CD8-positive, alpha-beta memory T cell (primary cell): ENCODE measurements around the gene ZNF285. TPM values are rescaled to one million over a fixed set of nuclear protein-coding genes. Genes with fewer than 3 reads are reported as not detected.
"Not testable (repeated sequence)": the region's sequence is repeated elsewhere in the genome, so short reads cannot be mapped to it uniquely, and the experiment has no call there.

Source experiments
- CTCF ChIA-PET: fragments of 350-600 bp; sonication (Branson Sonifier 250); formaldehyde crosslinking; loops from one replicate; lab custom pipeline; 2021; ENCODE audit warnings: antibody characterized with exemption; lab: Charles Lee
- POLR2A ChIA-PET: fragments of 350-600 bp; sonication (Branson Sonifier 250); formaldehyde crosslinking; loops from one replicate; lab custom pipeline; 2021; ENCODE audit warnings: antibody characterized with exemption; lab: Charles Lee
- DNase-seq, 5 donors: peaks; one replicate each; pipeline versions ENCODE4 v3.0.0 to v3.0.0-alpha.2; 2020 to 2022; ENCODE audit warnings: mixed read lengths in 1 of 5
- H3K27ac ChIP-seq: one replicate; pipeline ENCODE4 v1.7.0; 2013; ENCODE audit warnings: low read depth, mild to moderate bottlenecking, low read length, moderate library complexity
- H3K27me3 ChIP-seq: 2 replicates; pipeline ENCODE4 v1.7.0; 2013; ENCODE audit warnings: low read length, mild to moderate bottlenecking; ENCODE audit not compliant: insufficient read depth, poor library complexity, severe bottlenecking
- H3K36me3 ChIP-seq: 2 replicates; pipeline ENCODE4 v1.7.0; 2013; ENCODE audit warnings: mild to moderate bottlenecking, low read length, moderate library complexity; ENCODE audit not compliant: insufficient read depth
- H3K4me1 ChIP-seq: 2 replicates; pipeline ENCODE4 v1.7.0; 2013; ENCODE audit warnings: mild to moderate bottlenecking, low read length, moderate library complexity; ENCODE audit not compliant: insufficient read depth
- H3K4me3 ChIP-seq: 2 replicates; pipeline ENCODE4 v1.7.0; 2013; ENCODE audit warnings: mild to moderate bottlenecking, low read length
- H3K9me3 ChIP-seq: 2 replicates; pipeline ENCODE4 v1.7.0; 2013; ENCODE audit warnings: mild to moderate bottlenecking, low read length
- H3K27ac Mint-ChIP-seq, 8 donors: one replicate each; pipeline ENCODE4 v1.8.0; 2020 to 2021; ENCODE audit warnings: mixed read lengths in 8 of 8, mild to moderate bottlenecking in 6 of 8, inconsistent platforms in 3 of 8, moderate library complexity in 3 of 8
- H3K27me3 Mint-ChIP-seq, 2 donors: one replicate each; pipeline ENCODE4 v1.8.0; 2020 to 2021; ENCODE audit warnings: mixed read lengths in 2 of 2, mild to moderate bottlenecking in 1 of 2, moderate library complexity in 1 of 2
- H3K36me3 Mint-ChIP-seq, 3 donors: one replicate each; pipeline ENCODE4 v1.8.0; 2020 to 2021; ENCODE audit warnings: mixed read lengths in 3 of 3, inconsistent platforms in 1 of 3, mild to moderate bottlenecking in 1 of 3
- H3K4me1 Mint-ChIP-seq, 3 donors: one replicate each; pipeline ENCODE4 v1.8.0; 2020 to 2021; ENCODE audit warnings: mixed read lengths in 3 of 3, inconsistent platforms in 1 of 3, mild to moderate bottlenecking in 1 of 3
- H3K4me3 Mint-ChIP-seq, 7 donors: one replicate each; pipeline ENCODE4 v1.8.0; 2020 to 2021; ENCODE audit warnings: mixed read lengths in 7 of 7, mild to moderate bottlenecking in 6 of 7, moderate library complexity in 4 of 7, inconsistent platforms in 2 of 7
- H3K9me3 Mint-ChIP-seq, 5 donors: one replicate each; pipeline ENCODE4 v1.8.0; 2020 to 2022; ENCODE audit warnings: mixed read lengths in 5 of 5, mild to moderate bottlenecking in 3 of 5, moderate library complexity in 2 of 5, inconsistent platforms in 1 of 5
- polyA plus RNA-seq: library from polyadenylated mRNA; unstranded; fragments of 300-500 nt; fragmentation: Illumina TruSeq; gene quantifications from one replicate; pipeline ENCODE4 v1.2.3, GENCODE V29; 2021
- total RNA-seq, 2 experiments: library from RNA; stranded (reverse); gene quantifications; one replicate each; pipeline ENCODE4 v1.2.3, GENCODE V29; 2021

The ZNF285 gene
- total RNA-seq (1 to 10 TPM in 1 of 2 experiments, under 1 TPM in 1; 0.64 to 1.0 TPM), polyA plus RNA-seq (1.4 TPM)

GRCh38 chr19:44401139-44402115, at the start of gene ZNF285:
ZNF285 (minus strand) TSS chr19:44401608; CDS start chr19:44397213, 4,395 bp downstream.
- peak; percentile 19 to 80 (median 64) for DNase-seq
- POLR2A ChIA-PET: no interaction called here
- peaks cover 42 to 68% (median 48%) of the 10 kb centered on the region in 5 donors for H3K9me3 Mint-ChIP-seq
- Histone ChIP-seq H3K4me3 (peak within 1 kb of the TSS; percentile 63), H3K4me1 (no peaks in the 10 kb centered on the region), H3K36me3 (no peaks in the 10 kb centered on the region), H3K27me3 (no peaks in the 10 kb centered on the region), H3K27ac (no peak within 1 kb of the TSS), H3K9me3 (peaks cover 4% of the 10 kb centered on the region)
- peaks cover 6 to 12% (median 9%) of the 10 kb centered on the region in 3 donors for H3K4me1 Mint-ChIP-seq
- H3K36me3 Mint-ChIP-seq: peaks cover 3 to 32% (median 20%) of the 10 kb centered on the region in 3 donors
- H3K27me3 Mint-ChIP-seq: peaks cover 2 to 4% of the 10 kb centered on the region in 2 donors
- H3K4me3 Mint-ChIP-seq: peak within 1 kb of the TSS; percentile 81 to 94 (median 84)
- CTCF ChIA-PET: no interaction called here
- peak within 1 kb of the TSS in 3 of 8 donors; percentile 2 to 85 (median 84) for H3K27ac Mint-ChIP-seq

DNA sequence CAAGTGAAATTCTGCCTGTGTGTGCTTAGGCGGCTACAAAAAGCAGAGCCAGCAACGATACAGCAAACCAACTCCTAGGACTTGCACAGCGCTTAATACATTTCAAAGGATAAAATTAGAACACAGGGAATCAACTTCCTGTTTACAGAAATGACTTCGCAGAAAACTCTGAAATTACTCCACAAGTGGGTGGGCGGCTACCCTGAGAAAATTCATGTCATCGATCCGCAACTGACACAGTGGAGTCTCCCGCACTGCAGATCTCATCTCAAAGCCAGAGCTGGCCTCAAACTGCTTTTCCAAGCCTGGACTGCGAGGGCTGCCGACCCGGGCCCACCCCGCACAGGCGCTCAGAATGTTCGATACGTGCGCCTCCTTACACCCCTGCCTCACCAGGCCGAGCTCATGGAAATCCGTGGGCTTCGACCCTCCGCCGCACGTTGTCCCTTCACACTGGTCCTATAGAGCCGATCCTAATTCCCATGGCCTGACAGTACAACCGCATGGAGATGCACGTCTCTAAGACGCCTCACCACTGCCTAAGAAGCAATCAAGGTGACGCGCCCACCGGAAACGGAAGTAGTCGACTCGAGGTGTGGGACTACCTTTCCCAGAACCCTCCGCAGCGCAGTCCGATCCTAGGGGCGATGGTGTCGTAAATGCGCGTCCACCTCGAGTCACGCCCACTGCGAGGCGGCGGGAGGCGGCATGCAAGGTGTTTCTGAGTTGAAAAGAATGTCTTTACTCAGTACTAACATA, 46.7 kb upstream of the ZNF285 start, which contains the start of gene ZNF229:
TSS of gene ZNF229 (minus strand) at position 557 of the 759 bp plus-strand sequence. CDS start 5,625 bp downstream, outside the sequence.
- Mint-ChIP-seq H3K4me3 (peak within 1 kb of the TSS in 6 of 7 donors; percentile 66 to 85 (median 82)), H3K9me3 (peaks cover 75 to 94% (median 89%) of the 10 kb centered on the region in 5 donors), H3K4me1 (peaks cover 6 to 16% (median 11%) of the 10 kb centered on the region in 3 donors), H3K36me3 (peaks cover 6 to 56% (median 54%) of the 10 kb centered on the region in 3 donors), H3K27ac (peak within 1 kb of the TSS in 2 of 8 donors; percentile 48 to 65), H3K27me3 (peaks cover 19% of the 10 kb centered on the region in 2 donors)
- Histone ChIP-seq H3K27me3 (no peaks in the 10 kb centered on the region), H3K27ac (no peak within 1 kb of the TSS), H3K4me1 (no peaks in the 10 kb centered on the region), H3K4me3 (peak within 1 kb of the TSS; percentile 59), H3K9me3 (peaks cover 17% of the 10 kb centered on the region), H3K36me3 (no peaks in the 10 kb centered on the region)
- ChIA-PET POLR2A (no interaction called here), CTCF (no interaction called here)
- DNase-seq: peak; percentile 5 to 77 (median 48)

DNA sequence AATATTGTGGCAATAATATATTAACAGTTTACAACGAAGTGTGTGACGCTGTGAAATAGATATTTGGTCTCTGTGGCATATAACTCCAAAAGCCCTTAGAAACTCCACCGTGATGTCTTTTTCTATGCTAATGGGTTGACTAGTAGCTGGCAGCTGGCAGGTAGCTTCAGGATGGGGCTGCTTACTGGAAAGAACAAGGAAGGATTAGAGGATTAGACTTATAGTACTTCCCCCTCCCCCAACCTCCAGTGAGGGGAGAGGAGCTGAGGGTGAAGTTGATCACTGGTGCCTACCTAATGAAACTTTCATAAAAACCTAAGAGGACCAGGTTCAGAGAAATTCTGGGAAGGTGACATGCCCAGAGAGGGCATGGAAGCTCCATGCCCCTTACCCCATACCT, 37.0 kb upstream of the ZNF285 start:
- H3K4me1 Mint-ChIP-seq: no peaks in the 10 kb centered on the region
- H3K36me3 Mint-ChIP-seq: peaks cover 1 to 44% (median 38%) of the 10 kb centered on the region in 3 donors
- ChIA-PET CTCF (no interaction called here), POLR2A (no interaction called here)
- no peak overlapping the region for H3K27ac ChIP-seq
- peaks cover 0 to 1% of the 10 kb centered on the region in 2 donors for H3K27me3 Mint-ChIP-seq
- H3K27ac Mint-ChIP-seq: no peak overlapping the region
- no peaks in the 10 kb centered on the region for H3K4me1 ChIP-seq
- H3K36me3 ChIP-seq: no peaks in the 10 kb centered on the region
- DNase-seq: no peak
- no peak overlapping the region for H3K4me3 Mint-ChIP-seq
- peaks cover 37 to 77% (median 66%) of the 10 kb centered on the region in 5 donors for H3K9me3 Mint-ChIP-seq
- H3K4me3 ChIP-seq: no peak overlapping the region
- peaks cover 19% of the 10 kb centered on the region for H3K9me3 ChIP-seq
- no peaks in the 10 kb centered on the region for H3K27me3 ChIP-seq

GRCh38 chr19:44435441-44435840, 34.0 kb upstream of the ZNF285 start:
- H3K27me3 ChIP-seq: no peaks in the 10 kb centered on the region
- no peak for DNase-seq
- no peaks in the 10 kb centered on the region for H3K4me1 ChIP-seq
- POLR2A ChIA-PET: no interaction called here
- H3K27ac ChIP-seq: no peak overlapping the region
- H3K4me3 ChIP-seq: no peak overlapping the region
- Mint-ChIP-seq H3K36me3 (peaks cover 1 to 41% (median 36%) of the 10 kb centered on the region in 3 donors), H3K9me3 (peaks cover 29 to 83% (median 64%) of the 10 kb centered on the region in 5 donors), H3K27ac (peak overlapping the region in 1 of 8 donors; percentile 39), H3K4me3 (no peak overlapping the region), H3K4me1 (no peaks in the 10 kb centered on the region), H3K27me3 (peaks cover 0 to 1% of the 10 kb centered on the region in 2 donors)
- H3K36me3 ChIP-seq: no peaks in the 10 kb centered on the region
- H3K9me3 ChIP-seq: peaks cover 15% of the 10 kb centered on the region
- CTCF ChIA-PET: no interaction called here

- H3K4me1 ChIP-seq: no peaks in the 10 kb centered on the region
- H3K4me3 ChIP-seq: no peak overlapping the region
- Mint-ChIP-seq H3K36me3 (peaks cover 0 to 39% (median 34%) of the 10 kb centered on the region in 3 donors), H3K27ac (no peak overlapping the region), H3K4me1 (no peaks in the 10 kb centered on the region), H3K4me3 (no peak overlapping the region), H3K9me3 (peaks cover 32 to 86% (median 74%) of the 10 kb centered on the region in 5 donors), H3K27me3 (no peaks in the 10 kb centered on the region)
- no peak for DNase-seq
- POLR2A ChIA-PET: no interaction called here
- peaks cover 17% of the 10 kb centered on the region for H3K9me3 ChIP-seq
- CTCF ChIA-PET: no interaction called here
- no peaks in the 10 kb centered on the region for H3K27me3 ChIP-seq
- no peak overlapping the region for H3K27ac ChIP-seq
- no peaks in the 10 kb centered on the region for H3K36me3 ChIP-seq
These were observed 29.5 kb upstream of the ZNF285 start for GRCh38 chr19:44430956-44431355.

GRCh38 chr19:44415553-44415952, 14.1 kb upstream of the ZNF285 start:
- H3K4me3 ChIP-seq, CTCF ChIA-PET, H3K4me1 Mint-ChIP-seq, H3K4me3 Mint-ChIP-seq, H3K36me3 ChIP-seq, H3K4me1 ChIP-seq, DNase-seq, H3K27ac ChIP-seq, H3K27me3 ChIP-seq, H3K9me3 ChIP-seq, H3K27ac Mint-ChIP-seq, POLR2A ChIA-PET: not testable (repeated sequence)
- H3K9me3 Mint-ChIP-seq: peaks cover 34 to 67% (median 47%) of the 10 kb centered on the region in 5 donors
- peaks cover 10 to 13% of the 10 kb centered on the region in 2 donors for H3K27me3 Mint-ChIP-seq
- peaks cover 0 to 16% (median 1%) of the 10 kb centered on the region in 3 donors for H3K36me3 Mint-ChIP-seq

- H3K4me3 ChIP-seq, H3K4me3 Mint-ChIP-seq, H3K4me1 Mint-ChIP-seq, H3K27me3 Mint-ChIP-seq, DNase-seq, H3K4me1 ChIP-seq, H3K36me3 ChIP-seq, H3K27me3 ChIP-seq, H3K27ac ChIP-seq, H3K27ac Mint-ChIP-seq, H3K9me3 ChIP-seq, CTCF ChIA-PET, POLR2A ChIA-PET: not testable (repeated sequence)
- Mint-ChIP-seq H3K36me3 (peaks cover 11 to 65% (median 63%) of the 10 kb centered on the region in 3 donors), H3K9me3 (peaks cover 28 to 80% (median 68%) of the 10 kb centered on the region in 5 donors)
These were observed 12.1 kb downstream of the ZNF285 start for GRCh38 chr19:44389268-44389667.
